H9 (cell line): ENCODE measurements around the gene PRAF2. TPM values are rescaled to one million over a fixed set of nuclear protein-coding genes. Genes with fewer than 3 reads are reported as not detected.

Experiments
- DNase-seq: peaks from one replicate; pipeline ENCODE4 v3.0.0-alpha.2; 2017
- H2AFZ ChIP-seq: one replicate; pipeline ENCODE4 v1.6.1; 2013; ENCODE audit warnings: mild to moderate bottlenecking, low read length, control low read depth, moderate library complexity
- H2AK5ac ChIP-seq: 2 replicates; pipeline ENCODE4 v1.6.1; 2013; ENCODE audit warnings: low read length, control low read depth, mixed read lengths; ENCODE audit not compliant: insufficient read length
- H2BK120ac ChIP-seq: one replicate; pipeline ENCODE4 v1.6.1; 2013; ENCODE audit warnings: low read depth, mild to moderate bottlenecking, low read length, control low read depth, inconsistent platforms; ENCODE audit not compliant: poor library complexity, severe bottlenecking
- H2BK12ac ChIP-seq: 2 replicates; pipeline ENCODE4 v1.6.1; 2013; ENCODE audit warnings: low read length, control low read depth, mixed read lengths, low read depth; ENCODE audit not compliant: insufficient read length
- H2BK15ac ChIP-seq: 2 replicates; pipeline ENCODE4 v1.6.1; 2013; ENCODE audit warnings: low read depth, low read length, control low read depth
- H2BK20ac ChIP-seq: one replicate; pipeline ENCODE4 v1.6.1; 2013; ENCODE audit warnings: low read depth, mild to moderate bottlenecking, low read length, control low read depth, inconsistent platforms; ENCODE audit not compliant: poor library complexity, severe bottlenecking
- H2BK5ac ChIP-seq: 2 replicates; pipeline ENCODE4 v1.6.1; 2013; ENCODE audit warnings: low read length, control low read depth, mixed read lengths; ENCODE audit not compliant: insufficient read length
- H3K14ac ChIP-seq: 2 replicates; pipeline ENCODE4 v1.6.1; 2013; ENCODE audit warnings: low read length, control low read depth; ENCODE audit not compliant: insufficient read depth
- H3K18ac ChIP-seq: 2 replicates; pipeline ENCODE4 v1.6.1; 2013; ENCODE audit warnings: low read depth, mild to moderate bottlenecking, mixed read lengths, low read length, control low read depth; ENCODE audit not compliant: insufficient read length
- H3K23ac ChIP-seq: 2 replicates; pipeline ENCODE4 v1.6.1; 2013; ENCODE audit warnings: low read length, control low read depth, mixed read lengths, low read depth; ENCODE audit not compliant: insufficient read length
- H3K23me2 ChIP-seq: 2 replicates; pipeline ENCODE4 v1.6.1; 2013; ENCODE audit warnings: low read depth, mild to moderate bottlenecking, mixed read lengths, low read length, control low read depth; ENCODE audit not compliant: insufficient read length, poor library complexity, severe bottlenecking
- H3K27ac ChIP-seq: 2 replicates; pipeline ENCODE4 v1.5.1; 2013; ENCODE audit warnings: low read length, control low read depth, mixed read lengths, low read depth; ENCODE audit not compliant: insufficient read length
- H3K27me3 ChIP-seq: 2 replicates; pipeline ENCODE4 v1.6.1; 2013; ENCODE audit warnings: low read length, control low read depth, inconsistent platforms; ENCODE audit not compliant: insufficient read depth
- H3K4ac ChIP-seq: 2 replicates; pipeline ENCODE4 v1.6.1; 2013; ENCODE audit warnings: low read depth, mild to moderate bottlenecking, control low read depth, inconsistent platforms, low read length, moderate library complexity
- H3K4me1 ChIP-seq: 2 replicates; pipeline ENCODE4 v1.6.1; 2013; ENCODE audit warnings: low read length, control low read depth, inconsistent platforms; ENCODE audit not compliant: insufficient read depth
- H3K4me2 ChIP-seq: 2 replicates; pipeline ENCODE4 v1.6.1; 2013; ENCODE audit warnings: low read length, control low read depth, mixed read lengths; ENCODE audit not compliant: insufficient read length, insufficient read depth
- H3K56ac ChIP-seq: 2 replicates; pipeline ENCODE4 v1.6.1; 2013; ENCODE audit warnings: low read depth, mild to moderate bottlenecking, mixed read lengths, low read length, control low read depth; ENCODE audit not compliant: insufficient read length
- H3K79me1 ChIP-seq: 2 replicates; pipeline ENCODE4 v1.6.1; 2013; ENCODE audit warnings: low read depth, mild to moderate bottlenecking, moderate library complexity, low read length, control low read depth, inconsistent platforms; ENCODE audit not compliant: insufficient read depth, poor library complexity, severe bottlenecking
- H3K79me2 ChIP-seq: 2 replicates; pipeline ENCODE4 v1.6.1; 2013; ENCODE audit warnings: low read length, control low read depth, inconsistent platforms; ENCODE audit not compliant: insufficient read depth
- H3K9ac ChIP-seq: 2 replicates; pipeline ENCODE4 v1.6.1; 2013; ENCODE audit warnings: low read length, control low read depth, mixed read lengths; ENCODE audit not compliant: insufficient read length; ENCODE audit errors: extremely low read depth
- H3K9me3 ChIP-seq: one replicate; pipeline ENCODE4 v1.6.1; 2013; ENCODE audit warnings: low read depth, low read length, inconsistent platforms; ENCODE audit not compliant: control insufficient read depth
- H3T11ph ChIP-seq: one replicate; pipeline ENCODE4 v1.6.1; 2013; ENCODE audit warnings: mild to moderate bottlenecking, low read length, control low read depth, inconsistent platforms
- H4K20me1 ChIP-seq: one replicate; pipeline ENCODE4 v1.6.1; 2013; ENCODE audit not compliant: control insufficient read depth, insufficient read length, insufficient read depth
- H4K5ac ChIP-seq: 2 replicates; pipeline ENCODE4 v1.6.1; 2013; ENCODE audit warnings: low read depth, mild to moderate bottlenecking, mixed read lengths, low read length, control low read depth; ENCODE audit not compliant: insufficient read length
- H4K8ac ChIP-seq: replicated peaks from 2 replicates; pipeline ENCODE4 v1.6.1; 2013; ENCODE audit warnings: low read length, control low read depth, mixed read lengths, low read depth; ENCODE audit not compliant: insufficient read length
- H4K91ac ChIP-seq: 2 replicates; pipeline ENCODE4 v1.6.1; 2013; ENCODE audit warnings: low read depth, mild to moderate bottlenecking, moderate library complexity, mixed read lengths, low read length, control low read depth; ENCODE audit not compliant: insufficient read length
- H3K27ac Mint-ChIP-seq, 3 experiments: 2 replicates in 2 of 3; 3 replicates in 1 of 3; pipeline ENCODE4 v1.8.0; 2020 to 2021; ENCODE audit warnings: mixed read lengths in 3 of 3, mild to moderate bottlenecking in 1 of 3, moderate library complexity in 1 of 3
- H3K27me3 Mint-ChIP-seq: 2 replicates; pipeline ENCODE4 v1.8.0; 2021; ENCODE audit warnings: low read depth, mild to moderate bottlenecking, moderate library complexity, mixed read lengths
- H3K36me3 Mint-ChIP-seq, 3 experiments: 2 replicates in 2 of 3; 3 replicates in 1 of 3; pipeline ENCODE4 v1.8.0; 2020 to 2021; ENCODE audit warnings: low read depth in 3 of 3, mixed read lengths in 3 of 3; ENCODE audit not compliant: insufficient read depth in 1 of 3
- H3K4me1 Mint-ChIP-seq, 2 experiments: 2 replicates each; pipeline ENCODE4 v1.8.0; 2020; ENCODE audit warnings: mixed read lengths in 2 of 2
- H3K4me3 Mint-ChIP-seq, 2 experiments: 2 replicates in 1 of 2; 3 replicates in 1 of 2; pipeline ENCODE4 v1.8.0; 2020 to 2021; ENCODE audit warnings: mild to moderate bottlenecking in 2 of 2, mixed read lengths in 2 of 2, moderate library complexity in 1 of 2
- H3K9me3 Mint-ChIP-seq, 2 experiments: 2 replicates in 1 of 2; 3 replicates in 1 of 2; pipeline ENCODE4 v1.8.0; 2020; ENCODE audit warnings: mild to moderate bottlenecking in 2 of 2, mixed read lengths in 2 of 2, moderate library complexity in 1 of 2
- CTCF ChIP-seq: fragments of 200-600 bp; sonication (generic); conservative IDR thresholded peaks from 3 replicates; pipeline ENCODE4 v1.8.0; 2021; ENCODE audit warnings: antibody characterized with exemption, mild to moderate bottlenecking
- WGBS: extraction: QIAGEN DNeasy Blood & Tissue Kit; methylation state at CpG from one replicate; pipeline ENCODE4 v1.1.7; 2013; ENCODE audit warnings: missing lambda C conversion rate, low lambda C conversion rate, mixed read lengths; ENCODE audit not compliant: insufficient read length; ENCODE audit errors: extremely low coverage; 5-methylcytosine and 5-hydroxymethylcytosine counted together
- total RNA-seq: library from RNA; stranded (reverse); gene quantifications from 2 replicates; pipeline ENCODE4 v1.2.1, GENCODE V29; 2021

The PRAF2 gene
- total RNA-seq, 1 experiment from 2014 or later, result 13.4 TPM

- Mint-ChIP-seq H3K4me3 (peak overlapping the region; percentile 90 to 96), H3K27ac (peak overlapping the region; percentile 97 to 100 (median 98)), H3K4me1 (peaks cover 21 to 22% of the 10 kb centered on the region in 2 experiments), H3K36me3 (peaks cover 29 to 42% (median 40%) of the 10 kb centered on the region in 3 experiments), H3K27me3 (no peaks in the 10 kb centered on the region), H3K9me3 (peaks cover 66 to 68% of the 10 kb centered on the region in 2 experiments)
- no peak for DNase-seq
- Histone ChIP-seq H2BK15ac (no peak overlapping the region), H3K18ac (peak overlapping the region; percentile 34), H3K4me1 (peaks cover 5% of the 10 kb centered on the region), H2AFZ (no peak overlapping the region), H3K14ac (no peak overlapping the region), H4K91ac (no peak overlapping the region), H3K56ac (no peak overlapping the region), H3K27ac (peak overlapping the region; percentile 98), H4K8ac (no peak overlapping the region), H3K9ac (peak overlapping the region; percentile 57), H2BK5ac (peak overlapping the region; percentile 73), H2BK12ac (no peak overlapping the region), H3K4me2 (peak overlapping the region; percentile 96), H4K5ac (peak overlapping the region; percentile 65), H3K27me3 (no peaks in the 10 kb centered on the region), H3K9me3 (no peaks in the 10 kb centered on the region), H3K79me2 (peaks cover 12% of the 10 kb centered on the region; the same call in 1 of the 2 replicates), H3K79me1 (peaks cover 8% of the 10 kb centered on the region), H2BK120ac (no peak overlapping the region), H3K23me2 (peaks cover 7% of the 10 kb centered on the region), H3K4ac (no peak overlapping the region), H3T11ph (no peak overlapping the region), H3K23ac (no peak overlapping the region), H2AK5ac (no peak overlapping the region), H4K20me1 (no peaks in the 10 kb centered on the region), H2BK20ac (no peak overlapping the region)
- WGBS, result no CpG with 5 or more reads among the region's 7 CpGs
- no peak for TF ChIP-seq CTCF
Measured at GRCh38 chrX:49040376-49040955, 33.3 kb downstream of the PRAF2 start.
